Thyroid gland (tissue), 4 donors: ENCODE results near the gene CCDC154.

Experiments used
- CTCF ChIP-seq, 6 experiments: fragments of 200-600 bp in 3 of 6; fragments of 450-650 bp in 3 of 6; sonication (generic) in 3 of 6; IDR thresholded peaks; one replicate each; pipeline ENCODE4 v1.5.1; 2016 to 2019; ENCODE audit warnings: antibody characterized with exemption in 6 of 6, mild to moderate bottlenecking in 2 of 6, inconsistent platforms in 1 of 6, moderate library complexity in 1 of 6
- POLR2A ChIP-seq, 2 donors: fragments of 450-650 bp; IDR thresholded peaks; one replicate each; pipeline ENCODE4 v1.6.1; 2017; ENCODE audit warnings: antibody characterized with exemption in 2 of 2, mild to moderate bottlenecking in 2 of 2, moderate library complexity in 1 of 2

GRCh38 chr16:1456951-1457350 lies 12.6 kb upstream of the CCDC154 start:
- TF ChIP-seq CTCF (IDR thresholded peaks at IDR 0.05) (no peak), POLR2A (IDR thresholded peaks at IDR 0.05) (no peak)
